ENCODE data around the gene OBSL1.

Gene OBSL1

DNA sequence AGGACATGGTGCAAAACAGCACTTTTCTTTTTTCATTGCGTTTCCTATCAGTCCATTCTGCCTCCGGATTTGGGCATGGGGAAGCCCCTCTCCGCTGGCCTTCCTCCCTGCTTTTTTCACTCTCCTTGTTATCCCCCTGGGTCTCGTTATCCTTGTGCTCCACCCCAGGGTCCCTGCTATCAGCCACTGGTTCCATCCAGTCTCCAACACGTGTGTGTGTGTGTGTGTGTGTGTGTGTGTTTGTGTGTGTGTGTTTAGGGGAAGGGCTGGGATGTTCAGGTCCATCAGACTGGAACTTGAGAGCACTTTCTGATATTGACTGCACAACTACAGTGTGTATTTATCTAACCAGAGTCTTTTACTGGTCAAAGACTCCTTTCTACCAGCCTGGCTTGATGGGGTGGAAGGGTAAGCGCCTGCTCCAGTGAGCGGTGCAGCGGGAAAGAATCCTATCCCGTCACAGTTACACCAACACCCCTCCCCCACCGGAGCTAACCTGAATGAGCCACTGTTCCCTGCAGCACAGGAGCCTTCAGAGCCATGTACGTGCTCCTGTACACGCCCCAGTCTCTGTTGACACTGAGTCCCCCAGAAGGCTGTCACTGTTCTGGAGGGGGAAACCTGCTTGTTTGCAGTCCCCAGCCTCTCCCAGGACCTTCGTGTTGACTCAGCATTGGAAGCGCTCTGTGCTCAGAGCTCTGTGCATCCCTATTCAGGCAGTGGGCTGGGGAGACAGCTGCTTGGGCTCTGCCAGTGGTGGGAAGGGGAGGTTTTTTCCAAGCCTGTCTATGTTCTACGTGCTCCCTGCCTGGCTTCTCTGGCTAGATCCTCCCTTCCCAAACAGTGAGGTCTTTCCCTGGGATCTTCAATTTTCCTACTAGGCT, 5.4 kb upstream of the OBSL1 start:
- no peaks in the 10 kb centered on the region for H3K36me3 ChIP-seq (ENCODE audit: insufficient read depth, low read length)
- peaks cover 46% of the 10 kb centered on the region for H3K4me1 ChIP-seq (ENCODE audit: insufficient read depth, low read length)
- no peaks in the 10 kb centered on the region for H3K9me3 ChIP-seq (ENCODE audit: control insufficient read depth, insufficient read depth, low read length)
- peak overlapping the region; percentile 30; the same call in 1 of the 2 replicates for H3K9ac ChIP-seq (ENCODE audit: low read depth, low read length)

DNA sequence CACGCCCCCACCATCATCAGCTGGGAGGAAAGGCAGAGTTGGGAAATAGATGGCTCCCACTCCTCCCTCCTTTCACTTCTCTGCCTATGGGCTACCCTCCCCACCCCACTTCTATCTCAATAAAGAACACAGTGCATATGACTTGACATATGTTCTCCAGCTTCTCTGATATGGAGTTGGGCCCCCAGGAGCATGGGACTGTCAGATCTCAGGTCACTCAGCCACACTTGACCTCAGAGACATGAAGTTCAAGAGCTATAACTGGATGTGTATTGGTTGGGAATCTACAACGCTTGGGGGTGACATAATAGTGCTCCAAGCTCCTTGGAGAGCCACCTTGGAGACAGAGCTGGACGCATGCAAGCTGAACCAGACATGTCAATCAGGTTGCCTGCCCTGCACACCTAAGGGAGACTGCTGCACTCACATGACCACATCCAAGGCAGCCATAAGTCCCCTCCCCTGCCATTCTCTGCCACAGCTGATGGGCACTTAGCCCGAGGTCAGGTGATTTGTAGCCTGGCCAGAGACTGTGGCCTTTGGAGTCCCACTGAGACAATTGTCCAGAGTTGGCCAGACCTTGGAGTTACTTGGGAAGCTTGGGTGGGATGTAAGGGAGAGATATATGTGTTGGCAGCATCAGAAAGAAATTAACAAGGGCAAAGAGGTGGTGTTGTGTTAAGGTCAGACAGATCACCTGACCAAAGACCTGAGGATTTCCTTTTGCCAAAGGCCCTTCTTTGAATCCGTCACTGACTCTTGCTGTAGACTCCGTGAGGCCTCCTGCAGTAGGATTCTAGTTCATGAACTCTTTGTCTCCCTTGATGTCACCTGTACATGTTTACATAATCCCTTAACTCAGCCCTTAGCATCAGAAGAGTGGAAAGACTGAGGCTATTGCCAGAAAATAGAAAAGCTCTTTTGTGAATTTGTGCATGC, 4.5 kb upstream of the OBSL1 start:
- H3K4me1 ChIP-seq (ENCODE audit: insufficient read depth, low read length): peaks cover 47% of the 10 kb centered on the region
- H3K9ac ChIP-seq (ENCODE audit: low read depth, low read length): no peak overlapping the region

GRCh38 chr2:219574484-219575311, 3.4 kb upstream of the OBSL1 start:
- H3K36me3 ChIP-seq (ENCODE audit: insufficient read depth, low read length): no peaks in the 10 kb centered on the region
- H3K9me3 ChIP-seq (ENCODE audit: control insufficient read depth, insufficient read depth, low read length): no peaks in the 10 kb centered on the region
- peaks cover 48% of the 10 kb centered on the region for H3K4me1 ChIP-seq (ENCODE audit: insufficient read depth, low read length)
- no peak overlapping the region for H3K9ac ChIP-seq (ENCODE audit: low read depth, low read length)

More for the DNA sequence above, 4.5 kb upstream of the OBSL1 start:
- Histone ChIP-seq H3K9me3 (ENCODE audit: control insufficient read depth, insufficient read depth, low read length) (no peaks in the 10 kb centered on the region), H3K36me3 (ENCODE audit: insufficient read depth, low read length) (no peaks in the 10 kb centered on the region)

DNA sequence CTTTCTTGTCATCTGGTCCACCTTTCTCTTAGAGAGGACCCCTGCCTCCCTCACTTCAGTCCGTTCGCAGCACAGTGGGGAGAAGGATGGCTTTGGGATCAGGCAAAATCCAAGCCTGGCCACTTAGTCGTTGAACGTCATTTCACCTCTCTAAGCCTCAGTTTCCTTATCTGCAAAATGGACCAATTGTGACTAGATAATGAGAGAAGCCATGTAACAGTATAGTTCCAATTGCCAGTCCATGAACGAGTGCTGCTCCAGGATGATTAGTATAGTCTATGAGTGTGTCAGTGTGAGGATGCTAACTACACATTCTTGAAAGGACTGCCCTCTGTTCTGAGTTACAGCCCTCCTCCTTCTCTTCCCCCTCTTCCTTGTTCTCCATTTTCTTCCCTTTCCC, 1.8 kb upstream of the OBSL1 start:
- no peaks in the 10 kb centered on the region for H3K9me3 ChIP-seq (ENCODE audit: control insufficient read depth, insufficient read depth, low read length)
- peaks cover 4% of the 10 kb centered on the region; the same call in 1 of the 2 replicates for H3K36me3 ChIP-seq (ENCODE audit: insufficient read depth, low read length)
- H3K9ac ChIP-seq (ENCODE audit: low read depth, low read length): no peak overlapping the region
- peaks cover 44% of the 10 kb centered on the region for H3K4me1 ChIP-seq (ENCODE audit: insufficient read depth, low read length)

DNA sequence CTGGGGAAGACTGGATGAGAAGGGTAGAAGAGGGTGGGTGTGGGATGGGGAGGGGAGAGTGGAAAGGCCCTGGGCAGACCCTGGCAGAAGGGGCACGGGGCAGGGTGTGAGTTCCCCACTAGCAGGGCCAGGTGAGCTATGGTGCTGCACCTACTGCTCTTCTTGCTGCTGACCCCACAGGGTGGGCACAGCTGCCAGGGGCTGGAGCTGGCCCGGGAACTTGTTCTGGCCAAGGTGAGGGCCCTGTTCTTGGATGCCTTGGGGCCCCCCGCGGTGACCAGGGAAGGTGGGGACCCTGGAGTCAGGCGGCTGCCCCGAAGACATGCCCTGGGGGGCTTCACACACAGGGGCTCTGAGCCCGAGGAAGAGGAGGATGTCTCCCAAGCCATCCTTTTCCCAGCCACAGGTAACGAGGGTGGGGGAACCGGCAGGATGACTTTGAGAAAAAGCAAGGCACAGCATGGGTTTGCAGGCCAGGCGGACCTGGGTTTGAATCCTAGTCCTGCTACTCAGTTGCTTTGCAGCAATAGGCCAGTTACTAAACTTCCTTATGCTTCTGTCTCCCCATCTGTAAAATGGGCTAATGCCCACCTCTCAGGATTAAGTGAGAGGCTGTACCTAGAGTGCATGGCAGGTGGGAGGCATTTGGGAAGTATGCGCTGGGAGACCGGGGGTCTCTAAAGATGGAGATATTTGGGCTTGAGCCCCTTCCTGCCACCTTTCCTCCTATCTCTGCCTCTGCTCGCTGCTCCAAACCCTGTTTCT, 1.1 kb upstream of the OBSL1 start, which contains the start of gene INHA:
TSS of gene INHA (plus strand) at position 74 of the 765 bp plus-strand sequence. CDS start at position 139, 65 bp downstream.
- Histone ChIP-seq H3K36me3 (ENCODE audit: insufficient read depth, low read length) (peaks cover 4% of the 10 kb centered on the region; the same call in 1 of the 2 replicates), H3K9ac (ENCODE audit: low read depth, low read length) (peak within 1 kb of the TSS; percentile 72), H3K4me1 (ENCODE audit: insufficient read depth, low read length) (peaks cover 38% of the 10 kb centered on the region), H3K9me3 (ENCODE audit: control insufficient read depth, insufficient read depth, low read length) (no peaks in the 10 kb centered on the region)

- H3K4me1 ChIP-seq (ENCODE audit: insufficient read depth, low read length): peaks cover 29% of the 10 kb centered on the region
- H3K9me3 ChIP-seq (ENCODE audit: control insufficient read depth, insufficient read depth, low read length): no peaks in the 10 kb centered on the region
- H3K9ac ChIP-seq (ENCODE audit: low read depth, low read length): peak overlapping the region; percentile 76
- peaks cover 4% of the 10 kb centered on the region; the same call in 1 of the 2 replicates for H3K36me3 ChIP-seq (ENCODE audit: insufficient read depth, low read length)
Observed at GRCh38 chr2:219570924-219571310, 422 bp downstream of the OBSL1 start.

DNA sequence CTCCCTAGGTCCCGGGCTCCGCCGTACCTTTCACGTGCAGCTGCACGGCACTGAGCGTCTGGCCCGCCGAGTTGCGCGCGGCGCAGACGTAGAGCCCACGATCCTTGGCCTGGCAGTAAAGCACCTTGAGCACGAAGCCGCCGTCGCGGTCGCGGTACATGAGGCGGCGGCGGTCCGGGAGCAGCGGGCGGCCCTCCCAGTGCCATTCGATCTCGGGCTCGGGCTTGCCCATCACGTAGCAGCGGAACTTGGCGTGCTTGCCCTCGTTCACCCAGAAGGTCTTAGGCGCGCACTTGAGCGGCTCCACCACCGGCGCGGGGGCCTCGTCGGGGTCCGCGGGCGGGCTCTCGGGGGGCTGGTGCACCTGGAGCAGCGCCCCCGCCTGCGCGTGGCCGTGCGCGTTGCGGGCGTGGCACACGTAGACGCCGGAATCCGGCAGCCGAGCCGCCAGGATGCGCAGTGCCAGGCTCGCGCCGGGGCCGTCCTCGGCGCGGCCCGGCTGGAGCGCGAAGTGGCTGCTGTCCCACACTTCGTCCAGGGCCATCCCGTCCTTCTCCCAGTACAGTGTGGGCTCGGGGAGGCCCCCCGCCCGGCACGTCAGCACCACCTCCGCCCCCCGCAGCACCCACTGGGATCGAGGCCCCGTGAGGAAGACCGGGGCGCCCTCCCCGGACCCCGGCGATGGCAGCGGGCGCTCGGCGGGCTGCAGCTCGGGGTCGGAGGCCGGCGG, 980 bp downstream of the OBSL1 start:
- peak overlapping the region; percentile 76 for H3K9ac ChIP-seq (ENCODE audit: low read depth, low read length)
- H3K36me3 ChIP-seq (ENCODE audit: insufficient read depth, low read length): peaks cover 4% of the 10 kb centered on the region; the same call in 1 of the 2 replicates
- peaks cover 30% of the 10 kb centered on the region for H3K4me1 ChIP-seq (ENCODE audit: insufficient read depth, low read length)
- no peaks in the 10 kb centered on the region for H3K9me3 ChIP-seq (ENCODE audit: control insufficient read depth, insufficient read depth, low read length)

DNA sequence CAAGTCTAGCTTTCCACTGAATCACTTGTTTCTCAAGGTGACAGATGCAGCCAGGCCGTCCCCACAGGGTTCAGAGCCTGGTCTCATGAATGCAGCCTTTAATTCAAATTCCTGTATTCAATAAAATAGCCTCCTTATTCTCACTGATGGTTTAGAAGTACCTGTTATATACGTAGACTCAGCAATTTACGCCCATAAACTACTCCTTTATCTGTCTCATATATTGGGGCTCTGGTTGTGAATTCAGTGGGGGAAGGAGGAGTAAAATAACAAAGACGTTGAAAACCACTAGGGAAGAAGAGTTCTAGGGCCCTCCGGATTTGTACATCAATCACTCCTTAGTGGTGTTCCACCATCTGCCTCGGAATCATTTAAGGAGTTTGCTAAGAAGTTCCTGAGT, 1.7 kb downstream of the OBSL1 start:
- Histone ChIP-seq H3K36me3 (ENCODE audit: insufficient read depth, low read length) (peaks cover 4% of the 10 kb centered on the region; the same call in 1 of the 2 replicates), H3K9me3 (ENCODE audit: control insufficient read depth, insufficient read depth, low read length) (no peaks in the 10 kb centered on the region), H3K9ac (ENCODE audit: low read depth, low read length) (peak overlapping the region; percentile 76; the same call in 1 of the 2 replicates), H3K4me1 (ENCODE audit: insufficient read depth, low read length) (peaks cover 36% of the 10 kb centered on the region)

DNA sequence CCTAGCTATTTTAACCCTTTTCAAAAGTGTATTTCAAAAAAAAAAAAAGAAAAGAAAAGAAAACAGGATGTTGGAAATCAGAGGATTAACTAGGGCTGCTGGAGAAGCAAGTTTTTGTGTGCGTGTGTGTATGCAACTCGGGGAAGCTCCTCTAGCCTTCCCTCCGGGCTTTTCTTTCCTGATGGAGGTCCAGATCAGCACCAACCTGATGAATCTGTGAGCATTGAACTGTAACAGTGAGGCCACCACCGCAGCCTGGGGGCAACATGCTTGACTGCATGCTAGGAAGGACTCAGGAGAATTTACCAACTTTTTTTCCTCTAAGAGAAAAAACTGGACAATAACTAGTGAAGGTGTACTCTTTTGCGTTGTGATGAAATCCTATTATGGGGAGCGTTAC, 2.3 kb downstream of the OBSL1 start:
- Histone ChIP-seq H3K36me3 (ENCODE audit: insufficient read depth, low read length) (peaks cover 10% of the 10 kb centered on the region), H3K9me3 (ENCODE audit: control insufficient read depth, insufficient read depth, low read length) (no peaks in the 10 kb centered on the region), H3K9ac (ENCODE audit: low read depth, low read length) (no peak overlapping the region)

GRCh38 chr2:219567791-219568361, 3.5 kb downstream of the OBSL1 start:
- H3K36me3 ChIP-seq (ENCODE audit: insufficient read depth, low read length): peaks cover 11% of the 10 kb centered on the region
- H3K9me3 ChIP-seq (ENCODE audit: control insufficient read depth, insufficient read depth, low read length): no peaks in the 10 kb centered on the region
- peaks cover 39% of the 10 kb centered on the region for H3K4me1 ChIP-seq (ENCODE audit: insufficient read depth, low read length)
- no peak overlapping the region for H3K9ac ChIP-seq (ENCODE audit: low read depth, low read length)

More for the DNA sequence above, 2.3 kb downstream of the OBSL1 start:
- peaks cover 42% of the 10 kb centered on the region for H3K4me1 ChIP-seq (ENCODE audit: insufficient read depth, low read length)

GRCh38 chr2:219567131-219567530, 4.2 kb downstream of the OBSL1 start:
- H3K36me3 ChIP-seq (ENCODE audit: insufficient read depth, low read length): peaks cover 11% of the 10 kb centered on the region
- H3K9me3 ChIP-seq (ENCODE audit: control insufficient read depth, insufficient read depth, low read length): no peaks in the 10 kb centered on the region
- H3K4me1 ChIP-seq (ENCODE audit: insufficient read depth, low read length): peaks cover 40% of the 10 kb centered on the region
- no peak overlapping the region for H3K9ac ChIP-seq (ENCODE audit: low read depth, low read length)

DNA sequence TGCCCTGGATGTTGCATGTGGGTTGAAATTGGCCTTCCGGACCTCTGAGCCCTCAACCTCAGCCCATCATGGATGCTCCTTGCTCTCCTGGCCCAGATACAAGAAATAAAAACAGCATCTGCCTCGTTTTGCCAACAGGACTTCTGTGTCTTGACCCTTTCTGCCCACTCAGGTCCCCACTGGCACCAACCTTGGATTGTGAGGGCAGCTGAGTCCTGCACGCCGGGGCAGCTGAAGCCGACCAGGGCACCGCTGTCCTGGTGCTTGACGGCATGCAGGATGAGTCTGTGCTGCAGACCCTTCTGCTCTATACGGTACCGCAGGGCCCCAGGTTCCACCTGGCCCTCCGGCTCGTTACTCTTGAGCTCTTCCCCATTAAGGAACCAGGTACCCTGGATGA, 4.7 kb downstream of the OBSL1 start:
- Histone ChIP-seq H3K9ac (ENCODE audit: low read depth, low read length) (no peak overlapping the region), H3K4me1 (ENCODE audit: insufficient read depth, low read length) (peaks cover 40% of the 10 kb centered on the region), H3K36me3 (ENCODE audit: insufficient read depth, low read length) (peaks cover 11% of the 10 kb centered on the region), H3K9me3 (ENCODE audit: control insufficient read depth, insufficient read depth, low read length) (no peaks in the 10 kb centered on the region)
